ENCODE measurements around the gene CNTNAP5. TPM values are rescaled to one million over a fixed set of nuclear protein-coding genes. Genes with fewer than 3 reads are reported as not detected.

The CNTNAP5 gene
- polyA plus RNA-seq, 1 experiment: not detected

GRCh38 chr2:124286089-124286783 is 261.1 kb downstream of the CNTNAP5 start:
- H3K4me3 ChIP-seq (ENCODE audit: low read depth, low read length): no peak overlapping the region
- POLR2A ChIA-PET: no interaction called here
- no peaks in the 10 kb centered on the region for H3K27me3 ChIP-seq (ENCODE audit: control insufficient read depth, insufficient read depth, low read length)
- no peak for DNase-seq (ENCODE audit: low read depth)
- CTCF ChIA-PET: no interaction called here
- TF ChIP-seq, protein P1, sequence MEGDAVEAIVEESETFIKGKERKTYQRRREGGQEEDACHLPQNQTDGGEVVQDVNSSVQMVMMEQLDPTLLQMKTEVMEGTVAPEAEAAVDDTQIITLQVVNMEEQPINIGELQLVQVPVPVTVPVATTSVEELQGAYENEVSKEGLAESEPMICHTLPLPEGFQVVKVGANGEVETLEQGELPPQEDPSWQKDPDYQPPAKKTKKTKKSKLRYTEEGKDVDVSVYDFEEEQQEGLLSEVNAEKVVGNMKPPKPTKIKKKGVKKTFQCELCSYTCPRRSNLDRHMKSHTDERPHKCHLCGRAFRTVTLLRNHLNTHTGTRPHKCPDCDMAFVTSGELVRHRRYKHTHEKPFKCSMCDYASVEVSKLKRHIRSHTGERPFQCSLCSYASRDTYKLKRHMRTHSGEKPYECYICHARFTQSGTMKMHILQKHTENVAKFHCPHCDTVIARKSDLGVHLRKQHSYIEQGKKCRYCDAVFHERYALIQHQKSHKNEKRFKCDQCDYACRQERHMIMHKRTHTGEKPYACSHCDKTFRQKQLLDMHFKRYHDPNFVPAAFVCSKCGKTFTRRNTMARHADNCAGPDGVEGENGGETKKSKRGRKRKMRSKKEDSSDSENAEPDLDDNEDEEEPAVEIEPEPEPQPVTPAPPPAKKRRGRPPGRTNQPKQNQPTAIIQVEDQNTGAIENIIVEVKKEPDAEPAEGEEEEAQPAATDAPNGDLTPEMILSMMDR (IDR thresholded peaks at IDR 0.05; ENCODE audit: insufficient read depth, low read depth, low read length): no peak
- no peaks in the 10 kb centered on the region for H3K36me3 ChIP-seq (ENCODE audit: control insufficient read depth, insufficient read depth, low read length)

- POLR2A ChIA-PET: no interaction called here
- no peaks in the 10 kb centered on the region for H3K27me3 ChIP-seq (ENCODE audit: control insufficient read depth, insufficient read depth, low read length)
- CTCF ChIA-PET: no interaction called here
- DNase-seq (ENCODE audit: low read depth): no peak
- TF ChIP-seq, protein P1 (IDR thresholded peaks at IDR 0.05; ENCODE audit: insufficient read depth, low read depth, low read length): no peak
- H3K36me3 ChIP-seq (ENCODE audit: control insufficient read depth, insufficient read depth, low read length): no peaks in the 10 kb centered on the region
- no peak overlapping the region for H3K4me3 ChIP-seq (ENCODE audit: low read depth, low read length)
These were observed 264.0 kb downstream of the CNTNAP5 start for GRCh38 chr2:124289060-124289459.

DNA sequence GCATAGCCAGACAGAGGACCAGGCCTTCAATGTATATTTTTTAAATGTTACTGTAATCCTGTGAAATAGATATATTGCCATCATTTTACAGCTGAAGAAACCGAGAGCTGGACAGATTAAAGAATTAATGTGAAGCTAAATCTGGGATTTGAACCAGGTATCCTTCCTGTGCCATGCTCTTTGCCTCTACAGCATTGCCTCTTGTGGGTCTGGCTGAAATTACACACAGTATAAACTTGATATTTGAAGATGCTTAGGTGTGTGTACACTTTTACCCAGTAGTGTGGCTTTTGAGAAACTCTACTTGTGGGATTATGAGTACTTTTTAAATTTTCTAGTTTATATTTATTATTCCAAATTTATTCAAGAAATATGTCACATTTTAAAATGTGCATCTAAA is 264.5 kb downstream of the CNTNAP5 start:
- POLR2A ChIA-PET: no interaction called here
- no peak overlapping the region for H3K4me3 ChIP-seq (ENCODE audit: low read depth, low read length)
- H3K36me3 ChIP-seq (ENCODE audit: control insufficient read depth, insufficient read depth, low read length): no peaks in the 10 kb centered on the region
- CTCF ChIA-PET: no interaction called here
- no peak for DNase-seq (ENCODE audit: low read depth)
- H3K27me3 ChIP-seq (ENCODE audit: control insufficient read depth, insufficient read depth, low read length): no peaks in the 10 kb centered on the region
- TF ChIP-seq, protein P1 (IDR thresholded peaks at IDR 0.05; ENCODE audit: insufficient read depth, low read depth, low read length): no peak

DNA sequence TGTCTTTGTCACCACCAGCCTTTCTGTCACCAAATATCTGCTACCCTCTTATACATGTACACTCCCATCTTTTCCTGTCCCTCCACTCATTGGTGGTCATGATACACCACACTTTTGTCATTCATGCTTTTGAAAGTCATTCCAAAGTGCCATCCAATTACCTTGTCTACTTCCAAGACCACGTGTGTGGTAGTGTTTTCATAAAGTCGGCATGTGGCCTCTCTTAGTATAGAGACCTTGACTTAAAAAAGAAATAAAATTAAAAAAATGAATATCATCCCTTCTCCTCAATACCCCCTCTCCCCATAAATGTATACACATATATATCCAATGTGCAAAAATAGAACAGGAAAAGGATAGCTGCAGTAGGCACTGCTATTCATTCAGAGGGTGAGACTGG is 271.4 kb downstream of the CNTNAP5 start:
- CTCF ChIA-PET: no interaction called here

DNA sequence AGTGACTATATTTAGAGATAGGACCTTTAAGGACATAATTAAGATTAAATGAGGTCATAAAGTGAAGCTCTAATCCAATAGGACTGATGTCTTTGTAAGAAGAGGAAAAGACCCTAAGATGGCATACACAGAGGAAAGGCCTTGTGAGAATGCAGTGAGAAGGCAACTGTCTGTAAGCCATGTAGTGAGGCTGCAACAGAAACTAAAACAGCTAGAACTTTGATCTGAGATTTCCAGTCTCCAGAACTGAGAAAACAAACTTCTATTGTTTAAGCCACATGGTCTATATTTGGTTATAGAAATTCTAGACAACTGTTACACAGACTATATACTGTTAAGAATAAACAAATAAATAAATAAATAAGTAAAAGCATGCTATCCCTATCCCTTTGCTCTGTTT is 276.8 kb downstream of the CNTNAP5 start:
- Histone ChIP-seq H3K4me3 (ENCODE audit: low read depth, low read length) (no peak overlapping the region), H3K27me3 (ENCODE audit: control insufficient read depth, insufficient read depth, low read length) (no peaks in the 10 kb centered on the region), H3K36me3 (ENCODE audit: control insufficient read depth, insufficient read depth, low read length) (no peaks in the 10 kb centered on the region)
- POLR2A ChIA-PET: no interaction called here
- TF ChIP-seq, protein P1 (IDR thresholded peaks at IDR 0.05; ENCODE audit: insufficient read depth, low read depth, low read length): no peak
- no peak for DNase-seq (ENCODE audit: low read depth)
- CTCF ChIA-PET: no interaction called here

More for the DNA sequence above, 271.4 kb downstream of the CNTNAP5 start:
- Histone ChIP-seq H3K4me3 (ENCODE audit: low read depth, low read length) (no peak overlapping the region), H3K36me3 (ENCODE audit: control insufficient read depth, insufficient read depth, low read length) (no peaks in the 10 kb centered on the region), H3K27me3 (ENCODE audit: control insufficient read depth, insufficient read depth, low read length) (no peaks in the 10 kb centered on the region)
- no peak for DNase-seq (ENCODE audit: low read depth)
- POLR2A ChIA-PET: no interaction called here
- TF ChIP-seq, protein P1 (IDR thresholded peaks at IDR 0.05; ENCODE audit: insufficient read depth, low read depth, low read length): no peak

All from BJ (cell line).